CD4-positive, CD25-positive, alpha-beta regulatory T cell (primary cell): ENCODE results near the gene ANKRD44. TPM values are rescaled to one million over a fixed set of nuclear protein-coding genes. Genes with fewer than 3 reads are reported as not detected.

ENCODE experiments used
- ATAC-seq, 2 donors: fragments of 150-1000 bp; cut with Tn5 transposase; one replicate each; pipeline ENCODE4 v1.10.0; 2021; ENCODE audit warnings: low read depth in 2 of 2, moderate number of reproducible peaks in 2 of 2, moderate library complexity in 1 of 2
- DNase-seq, 3 donors: peaks; one replicate each; pipeline versions ENCODE4 v3.0.0 to v3.0.0-alpha.2; 2012 to 2022; ENCODE audit warnings: mixed read lengths in 1 of 3
- H3K27ac ChIP-seq: one replicate; pipeline ENCODE4 v1.7.0; 2013; ENCODE audit warnings: mild to moderate bottlenecking, low read length; ENCODE audit not compliant: insufficient read depth, poor library complexity, severe bottlenecking
- H3K27me3 ChIP-seq: one replicate; pipeline ENCODE4 v1.7.0; 2013; ENCODE audit warnings: low read length; ENCODE audit not compliant: control insufficient read depth, insufficient read depth
- H3K36me3 ChIP-seq: one replicate; pipeline ENCODE4 v1.7.0; 2013; ENCODE audit warnings: mild to moderate bottlenecking, low read length, moderate library complexity; ENCODE audit not compliant: control insufficient read depth, insufficient read depth
- H3K4me1 ChIP-seq: 2 replicates; pipeline ENCODE4 v1.7.0; 2013; ENCODE audit warnings: mild to moderate bottlenecking, low read length; ENCODE audit not compliant: insufficient read depth, control insufficient read depth, poor library complexity, severe bottlenecking
- H3K4me3 ChIP-seq: one replicate; pipeline ENCODE4 v1.7.0; 2013; ENCODE audit warnings: low read depth, mild to moderate bottlenecking, low read length, moderate library complexity
- H3K9me3 ChIP-seq, 2 experiments: 1 replicate in 1 of 2; 2 replicates in 1 of 2; pipeline ENCODE4 v1.7.0; 2013; ENCODE audit warnings: low read length in 2 of 2, mild to moderate bottlenecking in 1 of 2, moderate library complexity in 1 of 2; ENCODE audit not compliant: control insufficient read depth in 2 of 2
- H3K27ac Mint-ChIP-seq, 3 donors: one replicate each; pipeline ENCODE4 v1.8.0; 2020 to 2022; ENCODE audit warnings: mild to moderate bottlenecking in 3 of 3, mixed read lengths in 3 of 3, moderate library complexity in 2 of 3
- H3K27me3 Mint-ChIP-seq: one replicate; pipeline ENCODE4 v1.8.0; 2022; ENCODE audit warnings: mild to moderate bottlenecking, mixed read lengths
- H3K36me3 Mint-ChIP-seq: one replicate; pipeline ENCODE4 v1.8.0; 2020; ENCODE audit warnings: mixed read lengths
- H3K4me1 Mint-ChIP-seq, 4 donors: one replicate each; pipeline ENCODE4 v1.8.0; 2020 to 2022; ENCODE audit warnings: mixed read lengths in 4 of 4, mild to moderate bottlenecking in 1 of 4
- H3K4me3 Mint-ChIP-seq, 4 donors: one replicate each; pipeline ENCODE4 v1.8.0; 2020 to 2022; ENCODE audit warnings: mild to moderate bottlenecking in 4 of 4, mixed read lengths in 4 of 4, moderate library complexity in 3 of 4
- H3K9me3 Mint-ChIP-seq, 7 donors: one replicate each; pipeline ENCODE4 v1.8.0; 2020 to 2022; ENCODE audit warnings: mixed read lengths in 7 of 7, mild to moderate bottlenecking in 3 of 7, moderate library complexity in 2 of 7
- polyA plus RNA-seq, 4 donors: library from polyadenylated mRNA; unstranded; fragments of 300-500 nt; fragmentation: Illumina TruSeq; gene quantifications; one replicate each; pipeline ENCODE4 v1.2.3, GENCODE V29; 2021
- total RNA-seq: library from RNA; stranded (reverse); gene quantifications from one replicate; pipeline ENCODE4 v1.2.3, GENCODE V29; 2022

Gene ANKRD44
- total and polyA plus RNA-seq, 5 donors from 2014 or later: 69.6 to 301 (median 85.0) TPM

DNA sequence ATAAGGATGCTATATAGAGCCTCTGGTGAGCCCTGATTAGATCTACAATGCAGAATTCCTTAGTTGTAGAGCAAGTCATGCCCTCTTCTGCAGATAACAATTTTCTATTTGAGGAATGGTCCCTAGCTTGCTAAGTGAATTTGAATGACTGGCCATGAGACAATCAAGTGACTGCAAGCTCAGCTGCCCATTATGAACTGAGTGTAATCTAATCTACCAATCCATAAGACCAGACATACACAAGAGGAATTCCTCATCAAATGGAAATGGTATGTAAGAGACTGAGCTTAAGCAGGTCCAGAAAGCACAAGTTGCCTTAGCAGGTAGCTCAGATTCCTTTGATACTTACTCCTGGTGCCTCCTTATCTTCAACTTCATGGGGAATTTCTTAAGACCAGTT, 4.8 kb upstream of the ANKRD44 start:
- ATAC-seq (no peak), DNase-seq (no peak)
- Histone ChIP-seq H3K27me3 (no peaks in the 10 kb centered on the region), H3K4me1 (peaks cover 11% of the 10 kb centered on the region), H3K36me3 (no peaks in the 10 kb centered on the region), H3K9me3 (no peaks in the 10 kb centered on the region), H3K27ac (no peak overlapping the region), H3K4me3 (no peak overlapping the region)
- no peaks in the 10 kb centered on the region for H3K36me3 Mint-ChIP-seq
- H3K9me3 Mint-ChIP-seq: no peaks in the 10 kb centered on the region
- peaks cover 14 to 46% (median 22%) of the 10 kb centered on the region in 4 donors for H3K4me1 Mint-ChIP-seq
- no peak overlapping the region for H3K27ac Mint-ChIP-seq
- no peaks in the 10 kb centered on the region for H3K27me3 Mint-ChIP-seq
- H3K4me3 Mint-ChIP-seq: peak overlapping the region in 1 of 4 donors; percentile 1

DNA sequence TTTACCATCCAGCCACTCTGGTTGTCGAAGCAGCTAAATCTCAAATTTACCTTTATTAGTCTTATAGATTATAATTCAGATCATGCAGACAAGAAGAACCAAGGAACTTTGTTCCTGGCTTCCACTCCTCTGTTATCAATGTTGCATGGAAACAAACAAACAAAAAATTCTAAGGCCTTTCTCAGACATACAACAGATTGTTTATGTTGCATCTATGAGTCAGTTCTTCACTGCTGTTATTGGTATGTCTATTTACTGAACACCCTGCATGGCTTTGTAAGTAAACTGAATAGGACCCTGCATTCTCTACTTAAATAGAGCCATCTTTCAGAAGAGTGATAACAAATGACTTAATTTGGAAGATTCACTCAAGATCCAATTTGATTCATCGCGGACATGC, 1.6 kb upstream of the ANKRD44 start:
- Mint-ChIP-seq H3K4me3 (peak overlapping the region; percentile 84 to 91 (median 88)), H3K9me3 (no peaks in the 10 kb centered on the region), H3K27me3 (no peaks in the 10 kb centered on the region), H3K27ac (peak overlapping the region; percentile 17 to 95 (median 91)), H3K36me3 (no peaks in the 10 kb centered on the region), H3K4me1 (peaks cover 21 to 52% (median 36%) of the 10 kb centered on the region in 4 donors)
- H3K27me3 ChIP-seq: no peaks in the 10 kb centered on the region
- no peak overlapping the region for H3K27ac ChIP-seq
- H3K36me3 ChIP-seq: no peaks in the 10 kb centered on the region
- H3K4me1 ChIP-seq: peaks cover 28% of the 10 kb centered on the region
- ATAC-seq: no peak
- no peaks in the 10 kb centered on the region for H3K9me3 ChIP-seq
- no peak overlapping the region for H3K4me3 ChIP-seq
- DNase-seq: no peak

DNA sequence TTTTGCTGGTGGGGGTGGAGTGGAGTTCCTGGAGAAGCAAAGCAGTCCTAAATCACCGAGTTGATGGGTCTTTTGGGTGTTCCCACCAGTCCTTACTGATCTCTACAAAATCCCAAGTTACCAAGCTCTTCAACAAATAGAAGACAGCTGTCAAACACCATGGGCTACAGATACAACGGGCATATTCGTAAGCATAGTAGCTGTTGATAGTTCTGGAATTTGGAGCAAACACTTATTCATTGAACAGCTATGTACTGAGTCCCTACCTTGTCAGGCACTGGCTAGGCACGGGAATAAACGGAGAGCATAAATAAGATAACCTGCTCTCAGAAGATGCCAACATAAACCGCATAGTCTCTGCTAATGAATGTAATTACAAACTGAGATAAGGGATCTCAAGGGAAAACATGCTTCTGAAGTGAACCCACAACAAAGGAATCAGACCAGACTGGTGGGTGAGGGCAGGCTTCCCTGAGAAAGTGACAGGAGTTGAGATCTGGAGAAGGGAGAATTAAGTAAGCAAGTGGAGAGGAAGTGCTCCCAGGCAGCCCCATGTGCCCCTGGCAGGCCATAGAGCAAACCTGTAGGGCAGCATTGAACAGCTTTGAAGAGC, 947 bp upstream of the ANKRD44 start:
- no peaks in the 10 kb centered on the region for H3K9me3 Mint-ChIP-seq
- Histone ChIP-seq H3K4me1 (peaks cover 34% of the 10 kb centered on the region), H3K36me3 (no peaks in the 10 kb centered on the region), H3K27me3 (no peaks in the 10 kb centered on the region), H3K27ac (peak overlapping the region; percentile 71), H3K4me3 (peak overlapping the region; percentile 65), H3K9me3 (no peaks in the 10 kb centered on the region)
- H3K27ac Mint-ChIP-seq: peak overlapping the region; percentile 84 to 95 (median 91)
- H3K4me3 Mint-ChIP-seq: peak overlapping the region; percentile 84 to 91 (median 90)
- H3K27me3 Mint-ChIP-seq: no peaks in the 10 kb centered on the region
- no peak for ATAC-seq
- H3K36me3 Mint-ChIP-seq: peaks cover 3% of the 10 kb centered on the region
- H3K4me1 Mint-ChIP-seq: peaks cover 27 to 58% (median 41%) of the 10 kb centered on the region in 4 donors
- no peak for DNase-seq

DNA sequence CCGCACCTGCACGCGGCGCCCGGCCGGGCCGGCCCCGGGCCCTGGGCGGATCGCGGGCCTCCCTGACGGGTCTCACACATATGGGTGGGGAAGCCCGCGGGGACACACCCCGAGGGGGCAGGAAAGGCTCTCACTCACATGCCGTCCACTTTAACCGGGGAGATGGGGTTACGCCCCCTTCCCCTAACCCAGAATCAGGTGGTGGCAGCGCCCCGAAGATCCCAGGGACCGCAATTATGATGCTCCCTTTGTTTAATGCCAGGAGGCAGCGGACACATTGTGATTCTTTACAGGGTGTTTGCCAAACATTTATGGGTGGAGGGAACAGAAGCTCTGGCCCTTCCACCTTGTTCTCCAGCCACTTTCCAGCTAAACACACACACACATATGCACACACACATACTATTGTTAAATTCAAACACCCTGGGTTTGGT, 424 bp upstream of the ANKRD44 start:
- Mint-ChIP-seq H3K4me3 (peak overlapping the region; percentile 84 to 91 (median 90)), H3K36me3 (peaks cover 3% of the 10 kb centered on the region), H3K9me3 (no peaks in the 10 kb centered on the region), H3K27me3 (no peaks in the 10 kb centered on the region), H3K4me1 (peaks cover 27 to 62% (median 46%) of the 10 kb centered on the region in 4 donors), H3K27ac (peak overlapping the region; percentile 84 to 95 (median 91))
- ATAC-seq (no peak), DNase-seq (no peak)
- peak overlapping the region; percentile 71 for H3K27ac ChIP-seq
- no peaks in the 10 kb centered on the region for H3K9me3 ChIP-seq
- H3K4me3 ChIP-seq: peak overlapping the region; percentile 65
- no peaks in the 10 kb centered on the region for H3K27me3 ChIP-seq
- peaks cover 39% of the 10 kb centered on the region for H3K4me1 ChIP-seq
- no peaks in the 10 kb centered on the region for H3K36me3 ChIP-seq

DNA sequence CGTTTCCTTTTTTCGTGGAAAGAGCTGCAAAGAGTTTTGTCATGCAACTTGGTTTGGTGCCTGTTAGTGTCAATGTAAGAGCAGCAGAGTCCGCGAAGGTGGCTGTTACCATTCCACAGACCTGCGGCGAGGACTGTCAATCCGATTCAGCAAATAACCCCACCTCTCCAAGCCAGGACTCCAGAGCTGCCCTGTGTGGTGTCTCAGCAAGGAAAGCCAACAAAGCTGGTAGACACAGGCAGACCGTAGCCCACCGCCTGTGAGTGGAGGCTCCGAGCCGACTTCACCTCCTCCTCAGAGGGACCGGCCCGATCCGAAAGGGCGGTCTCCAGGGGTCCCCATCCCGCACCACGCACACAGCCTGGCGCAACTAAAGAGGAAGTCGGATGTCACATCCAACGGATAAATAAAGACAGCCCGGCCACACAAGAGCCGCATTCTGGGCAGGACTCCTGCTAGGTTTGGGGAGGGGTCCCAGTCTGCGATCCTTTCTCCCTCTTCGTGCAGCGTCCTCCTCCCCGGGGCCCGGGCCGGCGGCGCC, 819 bp downstream of the ANKRD44 start:
- DNase-seq: peak in 2 of 3 donors; percentile 26 to 87
- H3K36me3 Mint-ChIP-seq: peaks cover 6% of the 10 kb centered on the region
- Histone ChIP-seq H3K4me1 (peaks cover 52% of the 10 kb centered on the region), H3K36me3 (no peaks in the 10 kb centered on the region), H3K4me3 (peak overlapping the region; percentile 96), H3K27ac (peak overlapping the region; percentile 88), H3K9me3 (no peaks in the 10 kb centered on the region), H3K27me3 (no peaks in the 10 kb centered on the region)
- H3K4me1 Mint-ChIP-seq: peaks cover 36 to 65% (median 54%) of the 10 kb centered on the region in 4 donors
- ATAC-seq: peak in 1 of 2 donors; percentile 13
- no peaks in the 10 kb centered on the region for H3K27me3 Mint-ChIP-seq
- no peaks in the 10 kb centered on the region for H3K9me3 Mint-ChIP-seq
- H3K4me3 Mint-ChIP-seq: peak overlapping the region; percentile 95 to 99 (median 97)
- H3K27ac Mint-ChIP-seq: peak overlapping the region; percentile 96 to 98 (median 97)

DNA sequence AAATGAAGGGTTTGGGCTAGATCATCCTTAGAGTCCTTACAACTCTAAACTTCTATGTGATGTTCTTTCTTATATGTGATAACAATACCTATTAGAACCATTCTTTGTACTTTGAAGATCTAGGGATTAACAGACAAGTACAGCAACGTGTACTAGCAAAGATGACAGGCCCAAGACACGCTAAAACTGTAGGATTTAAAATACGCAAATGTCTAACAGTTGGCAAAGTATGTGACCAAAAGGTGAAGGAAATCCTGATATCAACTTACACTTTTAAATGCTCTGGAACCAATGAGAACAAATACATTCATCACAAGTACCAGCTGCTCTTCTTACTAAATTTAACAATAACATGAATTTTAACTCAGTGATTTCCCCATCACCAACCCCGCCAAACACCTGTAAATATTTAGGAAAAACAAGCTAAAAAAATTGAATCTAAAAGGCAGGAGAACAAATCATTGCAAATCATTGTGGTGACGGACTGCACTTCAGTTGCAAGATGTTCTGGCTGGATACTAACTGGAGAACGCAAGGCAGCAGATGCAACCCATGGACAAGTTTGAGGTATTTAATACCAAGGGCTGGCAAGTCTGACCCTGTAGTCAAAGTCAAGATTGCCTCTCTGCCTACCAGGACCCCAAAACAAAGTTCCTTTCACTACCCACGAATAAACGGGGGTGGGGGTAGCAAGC, 1.4 kb downstream of the ANKRD44 start:
- peak overlapping the region; percentile 96 to 98 (median 97) for H3K27ac Mint-ChIP-seq
- H3K4me3 ChIP-seq: peak overlapping the region; percentile 96
- peak overlapping the region; percentile 88 for H3K27ac ChIP-seq
- peaks cover 58% of the 10 kb centered on the region for H3K4me1 ChIP-seq
- H3K9me3 ChIP-seq: no peaks in the 10 kb centered on the region
- peaks cover 6% of the 10 kb centered on the region for H3K36me3 Mint-ChIP-seq
- H3K27me3 Mint-ChIP-seq: no peaks in the 10 kb centered on the region
- no peak for ATAC-seq
- no peaks in the 10 kb centered on the region for H3K27me3 ChIP-seq
- H3K4me3 Mint-ChIP-seq: peak overlapping the region; percentile 95 to 99 (median 97)
- H3K36me3 ChIP-seq: no peaks in the 10 kb centered on the region
- no peaks in the 10 kb centered on the region for H3K9me3 Mint-ChIP-seq
- H3K4me1 Mint-ChIP-seq: peaks cover 41 to 66% (median 54%) of the 10 kb centered on the region in 4 donors
- no peak for DNase-seq

DNA sequence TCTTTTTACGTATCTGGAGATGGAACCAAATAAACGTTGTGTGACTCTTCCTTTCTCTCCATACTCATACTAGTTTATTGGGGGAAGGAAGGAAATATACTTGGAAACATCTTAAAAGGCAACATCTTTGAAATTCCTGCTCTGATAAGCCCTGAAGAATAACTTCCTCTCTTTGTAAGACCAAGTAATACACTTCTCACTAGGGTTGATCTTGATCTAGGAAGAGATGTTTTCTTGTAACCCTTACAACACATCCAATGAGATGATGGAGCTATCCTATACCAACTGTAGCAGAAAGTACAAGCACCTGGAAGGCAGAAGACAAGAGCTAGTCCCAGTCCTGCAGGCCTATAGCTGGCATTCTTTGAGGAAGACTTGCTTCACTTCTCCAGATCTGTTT, 2.0 kb downstream of the ANKRD44 start:
- Mint-ChIP-seq H3K27me3 (no peaks in the 10 kb centered on the region), H3K27ac (peak overlapping the region; percentile 96 to 98 (median 97)), H3K9me3 (no peaks in the 10 kb centered on the region), H3K36me3 (peaks cover 6% of the 10 kb centered on the region), H3K4me1 (peaks cover 41 to 71% (median 56%) of the 10 kb centered on the region in 4 donors), H3K4me3 (peak overlapping the region; percentile 95 to 99 (median 97))
- H3K9me3 ChIP-seq: no peaks in the 10 kb centered on the region
- ATAC-seq: no peak
- peak in 1 of 3 donors; percentile 64 for DNase-seq
- H3K36me3 ChIP-seq: no peaks in the 10 kb centered on the region
- H3K4me1 ChIP-seq: peaks cover 64% of the 10 kb centered on the region
- H3K27ac ChIP-seq: peak overlapping the region; percentile 88
- H3K27me3 ChIP-seq: no peaks in the 10 kb centered on the region
- peak overlapping the region; percentile 96 for H3K4me3 ChIP-seq
